ENCODE data around the gene AVL9. TPM values are rescaled to one million over a fixed set of nuclear protein-coding genes. Genes with fewer than 3 reads are reported as not detected.
A peak's percentile ranks its signal among the peaks of the same experiment; 100 is the strongest.
"Not testable (repeated sequence)": the region's sequence is repeated elsewhere in the genome, so short reads cannot be mapped to it uniquely, and the experiment has no call there.

AVL9 gene
- total and polyA plus RNA-seq, 8 donors = 4.6 to 23.4 (median 17.2) TPM

GRCh38 chr7:32490127-32490796, 5.0 kb upstream of the AVL9 start, which contains the start of gene LSM5:
LSM5 (minus strand) TSS chr7:32490380; CDS start chr7:32490365, 15 bp downstream.
- H3K27me3 ChIP-seq = no peaks in the 10 kb centered on the region
- peaks cover 0 to 8% (median 0%) of the 10 kb centered on the region in 3 donors for H3K36me3 ChIP-seq
- H3K4me3 ChIP-seq = peak within 1 kb of the TSS; percentile 64 to 79 (median 71)
- no peak for FAIRE-seq
- no peak for TF ChIP-seq CTCF (IDR thresholded peaks at IDR 0.05)
- no peaks in the 10 kb centered on the region for H3K9me3 ChIP-seq
- DNase-seq = peak; percentile 83 to 92 (median 90)
- WGBS, 2 donors = 0% methylated on average over 38 of the region's 38 CpGs
- peaks cover 4 to 16% (median 11%) of the 10 kb centered on the region in 3 donors for H3K4me1 ChIP-seq
- peak within 1 kb of the TSS; percentile 71 to 87 (median 77) for H3K27ac ChIP-seq
- intact Hi-C loops (cut with DNase I) = no loop called here
- peak; percentile 86 to 94 (median 90) for ATAC-seq

DNA sequence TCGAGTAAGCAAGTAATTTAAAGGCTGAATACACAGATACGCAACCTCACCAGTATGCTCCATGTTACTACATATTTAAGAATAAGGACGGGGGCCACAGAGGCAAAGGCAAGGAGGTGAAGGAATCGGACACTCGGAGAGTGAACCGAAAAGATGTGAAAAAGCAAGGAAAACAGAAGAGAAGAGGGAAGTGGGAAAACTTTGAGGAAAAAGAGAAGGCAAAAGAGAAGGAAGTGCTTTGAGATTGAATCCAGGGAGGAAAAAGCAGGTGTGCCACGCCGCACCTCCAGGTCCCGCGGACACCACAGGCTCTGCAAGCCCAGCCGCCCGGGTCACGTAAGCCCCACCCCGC, 367 bp upstream of the AVL9 start:
- WGBS, 2 donors = 0 to 1% methylated on average over 10 to 14 of the region's 14 CpGs
- Histone ChIP-seq H3K4me3 (peak overlapping the region in 3 of 4 donors; percentile 36 to 86 (median 70)), H3K9me3 (no peaks in the 10 kb centered on the region), H3K27ac (peak overlapping the region; percentile 62 to 86 (median 82)), H3K4me1 (peaks cover 4 to 20% (median 17%) of the 10 kb centered on the region in 3 donors), H3K27me3 (no peaks in the 10 kb centered on the region), H3K36me3 (no peaks in the 10 kb centered on the region)
- TF ChIP-seq CTCF (IDR thresholded peaks at IDR 0.05) = no peak
- no peak for FAIRE-seq
- intact Hi-C loops (cut with DNase I) = no loop called here
- DNase-seq = no peak
- peak in 3 of 4 donors; percentile 4 to 12 (median 7) for ATAC-seq

- 1 to 4% methylated on average over 10 of the region's 10 CpGs for WGBS, 2 donors
- no peaks in the 10 kb centered on the region for H3K36me3 ChIP-seq
- peak overlapping the region; percentile 70 to 95 (median 90) for H3K4me3 ChIP-seq
- H3K27me3 ChIP-seq = no peaks in the 10 kb centered on the region
- no peak for DNase-seq
- TF ChIP-seq CTCF (IDR thresholded peaks at IDR 0.05) = no peak
- intact Hi-C loops (cut with DNase I) = no loop called here
- H3K9me3 ChIP-seq = no peaks in the 10 kb centered on the region
- FAIRE-seq = no peak
- H3K4me1 ChIP-seq = peaks cover 4 to 27% (median 17%) of the 10 kb centered on the region in 3 donors
- H3K27ac ChIP-seq = peak overlapping the region; percentile 88 to 97 (median 93)
- peak in 3 of 4 donors; percentile 2 to 9 (median 7) for ATAC-seq
Observed at GRCh38 chr7:32496052-32496813, 944 bp downstream of the AVL9 start.

DNA sequence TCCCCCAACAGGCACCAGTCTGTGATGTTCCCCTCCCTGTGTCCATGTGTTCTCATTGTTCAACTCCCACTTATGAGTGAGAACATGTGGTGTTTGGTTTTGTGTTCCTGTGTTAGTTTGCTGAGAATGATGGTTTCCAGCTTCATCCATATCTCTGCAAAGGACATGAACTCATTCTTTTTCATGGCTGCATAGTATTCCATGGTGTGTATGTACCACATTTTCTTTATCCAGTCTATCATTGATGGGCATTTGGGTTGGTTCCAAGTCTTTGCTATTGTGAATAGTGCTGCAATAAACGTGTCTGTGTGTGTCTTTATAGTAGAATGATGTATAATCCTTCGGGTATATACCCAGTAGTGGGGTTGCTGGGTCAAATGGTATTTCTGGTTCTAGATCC, 4.5 kb downstream of the AVL9 start:
- H3K4me3 ChIP-seq; ATAC-seq; H3K27ac ChIP-seq; FAIRE-seq; DNase-seq; H3K27me3 ChIP-seq; intact Hi-C loops (cut with DNase I); H3K9me3 ChIP-seq; H3K36me3 ChIP-seq: not testable (repeated sequence)
- 82 to 88% methylated on average over 2 of the region's 2 CpGs for WGBS, 2 donors
- peaks cover 0 to 23% (median 11%) of the 10 kb centered on the region in 3 donors for H3K4me1 ChIP-seq

DNA sequence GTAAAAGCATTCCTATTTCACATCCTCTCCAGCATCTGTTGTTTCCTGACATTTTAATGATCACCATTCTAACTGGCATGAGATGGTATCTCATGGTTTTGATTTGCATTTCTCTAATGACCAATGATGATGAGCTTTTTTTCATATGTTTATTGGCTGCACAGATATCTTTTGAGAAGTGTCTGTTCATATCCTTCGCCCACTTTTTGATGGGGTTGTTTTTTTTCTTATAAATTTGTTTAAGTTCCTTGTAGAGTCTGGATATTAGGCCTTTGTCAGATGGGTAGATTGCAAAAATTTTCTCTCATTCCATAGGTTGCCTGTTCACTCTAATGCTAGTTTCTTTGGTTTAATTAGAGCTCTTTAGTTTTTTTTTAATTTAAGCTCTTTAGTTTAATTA, 4.9 kb downstream of the AVL9 start:
- H3K36me3 ChIP-seq; H3K27me3 ChIP-seq; ATAC-seq; intact Hi-C loops (cut with DNase I); H3K4me3 ChIP-seq; H3K9me3 ChIP-seq; H3K27ac ChIP-seq; DNase-seq; FAIRE-seq: not testable (repeated sequence)
- H3K4me1 ChIP-seq = peaks cover 0 to 23% (median 11%) of the 10 kb centered on the region in 3 donors
- WGBS, 2 donors = 96 to 100% methylated on average over 1 of the region's 1 CpG

Data from pancreas (tissue), 10 donors.